Ovary (tissue), 10 donors: Measurements from ENCODE around the gene CD86. TPM values are rescaled to one million over a fixed set of nuclear protein-coding genes. Genes with fewer than 3 reads are reported as not detected.

Source experiments
- DNase-seq, 5 donors: peaks; one replicate each; pipeline ENCODE4 v3.0.0-alpha.2; 2019 to 2020
- H3K27ac ChIP-seq, 2 donors: fragments of 200-600 bp; one replicate each; pipeline versions ENCODE4 v1.5.1 to v1.8.0; 2019 to 2022
- H3K27me3 ChIP-seq: fragments of 200-600 bp; one replicate; pipeline ENCODE4 v1.8.0; 2022
- H3K36me3 ChIP-seq: fragments of 200-600 bp; sonication (generic); one replicate; pipeline ENCODE4 v1.5.1; 2019
- H3K4me1 ChIP-seq: one replicate; pipeline ENCODE4 v1.8.1; 2013; ENCODE audit warnings: mild to moderate bottlenecking, moderate library complexity; ENCODE audit not compliant: insufficient read depth
- H3K4me3 ChIP-seq: fragments of 200-600 bp; sonication (generic); one replicate; pipeline ENCODE4 v1.5.1; 2017
- H3K9me3 ChIP-seq, 2 donors: fragments of 200-600 bp in 1 of 2; sonication (generic) in 1 of 2; one replicate each; pipeline versions ENCODE4 v1.5.1 to v1.8.1; 2013 to 2019; ENCODE audit warnings: mild to moderate bottlenecking in 1 of 2, moderate library complexity in 1 of 2
- CTCF ChIP-seq, 3 donors: fragments of 450-650 bp in 2 of 3; fragments of 200-600 bp in 1 of 3; IDR thresholded peaks; one replicate each; pipeline versions ENCODE4 v1.5.1 to v1.8.0; 2016 to 2022; ENCODE audit warnings: antibody characterized with exemption in 3 of 3, mild to moderate bottlenecking in 1 of 3
- EP300 ChIP-seq: sonication (generic); formaldehyde crosslinking; IDR thresholded peaks from one replicate; pipeline ENCODE4 v1.6.1; 2017; ENCODE audit warnings: antibody characterized with exemption
- POLR2A ChIP-seq: fragments of 450-650 bp; IDR thresholded peaks from one replicate; pipeline ENCODE4 v1.6.1; 2017; ENCODE audit warnings: antibody characterized with exemption, mild to moderate bottlenecking, moderate library complexity
- WGBS, 3 donors: extraction: QIAGEN DNeasy Blood & Tissue Kit in 1 of 3; methylation state at CpG; one replicate each; pipeline versions ENCODE4 v1.1.5 to v1.1.7; 2013 to 2017; 5-methylcytosine and 5-hydroxymethylcytosine counted together
- intact Hi-C, 4 donors: fragments of 100-400 bp; cut with DNase I; formaldehyde crosslinking; loops; one replicate each; pipeline versions ENCODE4 v1.11.0 to v1.15.1; 2022 to 2023
- long read RNA-seq, 3 donors: library from polyadenylated mRNA in 2 of 3; unstranded in 2 of 3; transcript quantifications; one replicate each; pipeline ENCODE4 v2.0.0 and lab custom pipeline, GENCODE V29; 2021 to 2026
- polyA plus RNA-seq, 2 donors: library from polyadenylated mRNA; stranded (reverse); fragments of 200-250 nt in 1 of 2; fragments of 350-450 nt in 1 of 2; fragmentation: Illumina TruSeq in 1 of 2; extraction: RNeasy Lipid Tissue Mini Kit (QIAGEN cat#74804) in 1 of 2; gene quantifications; one replicate each; pipeline ENCODE4 v1.2.3, GENCODE V29; 2013 to 2014
- total RNA-seq, 7 donors: library from RNA; depleted of rRNA in 2 of 7; stranded (reverse); fragments of >200 nt in 2 of 7; fragmentation: NEBNext Ultra II Directional in 3 of 7; extraction: Animal tissue kit (Norgen Biotek cat#: 25700) in 3 of 7; gene quantifications; one replicate each; pipeline versions ENCODE4 v1.1.0 to v1.2.4, GENCODE V29; 2016 to 2023
- donor health status: DM: no; HTN: no; CAD: no; lungs with moderate emphysema.
- donor health status: DM: no; HTN: no; CAD: no.
- donor health status: Bipolar disorder and iron deficiency.
- donor health status: DM: yes; HTN: yes; CAD: no.
- donor health status: DM: no; HTN: no; CAD: no.
- donor health status: DM: yes; HTN: yes; CAD: no.

Gene CD86, protein sequence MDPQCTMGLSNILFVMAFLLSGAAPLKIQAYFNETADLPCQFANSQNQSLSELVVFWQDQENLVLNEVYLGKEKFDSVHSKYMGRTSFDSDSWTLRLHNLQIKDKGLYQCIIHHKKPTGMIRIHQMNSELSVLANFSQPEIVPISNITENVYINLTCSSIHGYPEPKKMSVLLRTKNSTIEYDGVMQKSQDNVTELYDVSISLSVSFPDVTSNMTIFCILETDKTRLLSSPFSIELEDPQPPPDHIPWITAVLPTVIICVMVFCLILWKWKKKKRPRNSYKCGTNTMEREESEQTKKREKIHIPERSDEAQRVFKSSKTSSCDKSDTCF
- total RNA-seq: 1 to 10 TPM; 1.5 to 4.8 (median 3.5) TPM
- polyA plus RNA-seq: 1 to 10 TPM in 1 of 2 donors, under 1 TPM in 1; 0.85 to 8.7 TPM
- long read RNA-seq, donor 1, partial matches to known transcripts: 0 of 3 reads
- long read RNA-seq, donor 1, other reads (novel, unspliced or antisense): 0 of 3 reads
- long read RNA-seq, donor 2: 0 reads
- long read RNA-seq, donor 3, partial matches to known transcripts: 0 of 1 reads
- long read RNA-seq, donor 3, other reads (novel, unspliced or antisense): 1 of 1 reads

GRCh38 chr3:122055215-122055614 lies at the start of gene CD86:
CD86 (plus strand) TSS chr3:122055362; CDS start chr3:122055490, 128 bp downstream.
- TF ChIP-seq EP300 (no peak), POLR2A (no peak), CTCF (IDR thresholded peaks at IDR 0.05) (no peak)
- Histone ChIP-seq H3K36me3 (no peaks in the 10 kb centered on the region), H3K4me1 (no peaks in the 10 kb centered on the region), H3K27ac (no peak within 1 kb of the TSS), H3K27me3 (no peaks in the 10 kb centered on the region), H3K9me3 (no peaks in the 10 kb centered on the region), H3K4me3 (no peak within 1 kb of the TSS)
- intact Hi-C loops: no loop called here
- DNase-seq: no peak
- WGBS, 3 donors: 38 to 42% (median 38%) methylated on average over 3 of the region's 3 CpGs

GRCh38 chr3:122006267-122006666 lies 48.9 kb upstream of the CD86 start:
- Histone ChIP-seq H3K4me3 (no peak overlapping the region), H3K9me3 (no peaks in the 10 kb centered on the region), H3K36me3 (no peaks in the 10 kb centered on the region), H3K27me3 (no peaks in the 10 kb centered on the region), H3K4me1 (no peaks in the 10 kb centered on the region), H3K27ac (no peak overlapping the region)
- WGBS, 3 donors: 67 to 84% (median 70%) methylated on average over 2 of the region's 2 CpGs
- TF ChIP-seq POLR2A (no peak), CTCF (IDR thresholded peaks at IDR 0.05) (no peak), EP300 (no peak)
- intact Hi-C loops: no loop called here
- DNase-seq: no peak

- intact Hi-C loops: no loop called here
- WGBS, 3 donors: 82 to 93% (median 90%) methylated on average over 2 of the region's 2 CpGs
- no peaks in the 10 kb centered on the region for H3K27me3 ChIP-seq
- no peaks in the 10 kb centered on the region for H3K9me3 ChIP-seq
- H3K4me3 ChIP-seq: no peak overlapping the region
- no peak for DNase-seq
- no peaks in the 10 kb centered on the region for H3K4me1 ChIP-seq
- H3K36me3 ChIP-seq: no peaks in the 10 kb centered on the region
- TF ChIP-seq EP300 (no peak), CTCF (IDR thresholded peaks at IDR 0.05) (no peak), POLR2A (no peak)
- H3K27ac ChIP-seq: no peak overlapping the region
Observed at GRCh38 chr3:122008166-122008565, 47.0 kb upstream of the CD86 start.

DNA sequence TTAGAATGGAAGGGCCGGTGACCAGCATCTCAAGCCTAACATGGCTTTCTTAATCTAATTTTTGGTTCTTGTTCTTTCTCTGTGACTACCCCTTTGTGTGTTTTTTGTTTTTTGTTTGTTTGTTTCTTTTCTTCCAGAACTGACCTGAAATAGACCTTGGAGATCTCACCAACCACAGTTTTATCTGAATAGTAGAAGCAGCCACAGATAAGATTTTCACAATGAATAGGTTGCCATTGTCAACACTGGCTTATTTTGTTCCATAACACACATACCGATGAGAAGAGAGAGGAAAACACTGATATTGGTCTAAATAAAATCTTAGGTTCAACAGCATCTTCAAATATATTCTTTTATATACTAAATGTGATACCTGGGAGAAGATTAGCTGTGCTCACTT lies 44.7 kb upstream of the CD86 start:
- no peak for DNase-seq
- no peaks in the 10 kb centered on the region for H3K27me3 ChIP-seq
- intact Hi-C loops: no loop called here
- no peaks in the 10 kb centered on the region for H3K4me1 ChIP-seq
- H3K9me3 ChIP-seq: no peaks in the 10 kb centered on the region
- H3K4me3 ChIP-seq: no peak overlapping the region
- TF ChIP-seq CTCF (IDR thresholded peaks at IDR 0.05): no peak
- no peak for TF ChIP-seq POLR2A
- TF ChIP-seq EP300: no peak
- H3K27ac ChIP-seq: no peak overlapping the region
- WGBS, 3 donors: 64 to 71% (median 70%) methylated on average over 2 of the region's 2 CpGs
- H3K36me3 ChIP-seq: no peaks in the 10 kb centered on the region
